ENCODE data around the gene ITPRID2.

The ITPRID2 gene

DNA sequence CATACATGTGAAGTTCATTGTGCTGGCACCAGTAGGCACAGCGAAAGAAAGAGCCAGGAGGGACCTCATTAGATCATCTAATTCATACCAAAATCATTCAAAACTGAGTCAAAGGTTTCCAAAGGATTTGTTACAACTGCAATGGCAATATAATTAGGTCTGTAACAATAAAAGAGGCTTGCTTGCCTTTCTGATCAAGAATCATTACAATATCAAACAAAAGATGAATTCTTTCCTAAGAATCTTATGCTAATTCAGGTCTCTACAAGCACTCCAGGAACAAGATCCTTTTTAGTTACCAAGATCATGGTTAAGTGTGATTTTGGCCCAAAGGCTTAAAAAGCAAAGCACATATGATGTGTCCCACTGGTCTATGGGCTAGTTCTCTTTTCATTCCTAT is 41.9 kb upstream of the ITPRID2 start:
- no peak for DNase-seq (ENCODE audit: low spot score)
- TF ChIP-seq, protein P1, sequence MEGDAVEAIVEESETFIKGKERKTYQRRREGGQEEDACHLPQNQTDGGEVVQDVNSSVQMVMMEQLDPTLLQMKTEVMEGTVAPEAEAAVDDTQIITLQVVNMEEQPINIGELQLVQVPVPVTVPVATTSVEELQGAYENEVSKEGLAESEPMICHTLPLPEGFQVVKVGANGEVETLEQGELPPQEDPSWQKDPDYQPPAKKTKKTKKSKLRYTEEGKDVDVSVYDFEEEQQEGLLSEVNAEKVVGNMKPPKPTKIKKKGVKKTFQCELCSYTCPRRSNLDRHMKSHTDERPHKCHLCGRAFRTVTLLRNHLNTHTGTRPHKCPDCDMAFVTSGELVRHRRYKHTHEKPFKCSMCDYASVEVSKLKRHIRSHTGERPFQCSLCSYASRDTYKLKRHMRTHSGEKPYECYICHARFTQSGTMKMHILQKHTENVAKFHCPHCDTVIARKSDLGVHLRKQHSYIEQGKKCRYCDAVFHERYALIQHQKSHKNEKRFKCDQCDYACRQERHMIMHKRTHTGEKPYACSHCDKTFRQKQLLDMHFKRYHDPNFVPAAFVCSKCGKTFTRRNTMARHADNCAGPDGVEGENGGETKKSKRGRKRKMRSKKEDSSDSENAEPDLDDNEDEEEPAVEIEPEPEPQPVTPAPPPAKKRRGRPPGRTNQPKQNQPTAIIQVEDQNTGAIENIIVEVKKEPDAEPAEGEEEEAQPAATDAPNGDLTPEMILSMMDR (IDR thresholded peaks at IDR 0.05): no peak
- Histone ChIP-seq H3K4me3 (no peak overlapping the region), H3K27ac (no peak overlapping the region)

DNA sequence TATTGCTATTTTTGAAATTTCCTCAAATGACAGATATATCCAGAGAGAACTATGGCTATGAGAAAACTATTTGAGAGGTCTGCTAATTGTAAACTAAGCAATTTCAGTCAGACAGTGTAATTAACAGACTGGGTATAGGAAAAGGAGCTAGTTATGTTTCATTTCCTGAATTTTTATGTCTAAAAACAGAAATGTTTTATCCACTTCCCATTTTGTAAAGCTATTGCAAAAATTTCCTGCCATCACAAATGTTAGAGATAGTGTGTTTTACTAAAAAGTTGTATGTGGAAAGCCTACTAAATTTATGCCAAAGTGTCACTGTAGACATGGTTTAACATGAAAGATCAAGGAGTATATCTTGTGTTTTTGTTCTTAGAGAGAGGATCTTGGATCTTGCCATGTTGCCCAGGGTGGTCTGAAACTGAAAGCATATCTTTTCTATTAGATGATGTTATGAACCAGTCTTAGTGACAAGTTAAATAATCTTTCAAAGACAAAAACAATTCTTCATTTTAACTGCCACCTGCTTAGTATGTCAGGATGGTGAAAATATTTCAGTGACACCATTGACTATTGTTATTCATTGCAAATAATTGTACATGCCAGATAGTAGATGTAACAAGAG is 40.5 kb upstream of the ITPRID2 start:
- TF ChIP-seq, protein P1 (IDR thresholded peaks at IDR 0.05): no peak
- no peak overlapping the region for H3K27ac ChIP-seq
- no peak for DNase-seq (ENCODE audit: low spot score)
- H3K4me3 ChIP-seq: no peak overlapping the region

- no peak for DNase-seq (ENCODE audit: low spot score)
- TF ChIP-seq, protein P1 (IDR thresholded peaks at IDR 0.05): no peak
- Histone ChIP-seq H3K27ac (no peak overlapping the region), H3K4me3 (no peak overlapping the region)
Observed at GRCh38 chr2:181851726-181852125, 39.8 kb upstream of the ITPRID2 start.

DNA sequence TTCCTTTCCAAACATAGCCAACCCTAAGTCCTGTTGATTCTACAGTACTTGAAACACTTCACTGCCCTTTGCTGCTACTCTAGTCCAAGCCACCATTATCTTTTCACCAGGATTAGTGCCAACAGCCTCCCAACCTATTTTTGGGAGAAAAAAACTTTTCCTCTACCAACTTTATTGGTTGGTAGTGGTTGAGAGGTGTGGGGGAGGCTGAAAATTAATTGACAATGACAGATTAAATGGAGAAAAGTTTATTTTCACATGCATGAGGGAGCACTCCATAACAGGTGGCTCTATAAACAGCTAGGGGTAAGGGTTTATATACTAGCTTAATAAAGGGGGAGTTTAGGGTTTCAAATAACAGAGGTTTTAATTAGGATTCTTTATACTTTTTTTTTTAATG is 37.8 kb upstream of the ITPRID2 start:
- Histone ChIP-seq H3K4me3 (no peak overlapping the region), H3K27ac (no peak overlapping the region)
- DNase-seq (ENCODE audit: low spot score): no peak
- TF ChIP-seq, protein P1 (IDR thresholded peaks at IDR 0.05): no peak

DNA sequence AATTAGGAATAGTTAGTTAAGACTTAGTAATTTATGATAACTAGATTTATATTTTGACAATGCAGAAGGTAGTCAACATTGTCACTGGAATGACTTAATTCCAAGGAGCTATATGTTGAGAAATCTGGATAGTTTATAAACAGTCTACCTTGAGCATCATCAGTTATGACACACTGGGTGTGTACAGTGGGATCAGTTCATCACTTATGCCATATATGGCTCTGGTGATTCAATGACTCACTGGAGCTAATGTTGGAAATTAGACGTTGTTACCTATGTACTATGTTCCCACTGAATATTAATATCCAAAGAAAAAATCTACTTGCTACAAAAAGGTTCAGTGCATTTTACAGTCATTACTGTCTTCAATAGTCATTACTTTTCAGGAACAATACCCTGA is 34.0 kb upstream of the ITPRID2 start:
- TF ChIP-seq, protein P1 (IDR thresholded peaks at IDR 0.05): no peak

GRCh38 chr2:181858600-181858999 is 32.9 kb upstream of the ITPRID2 start:
- DNase-seq (ENCODE audit: low spot score): no peak
- Histone ChIP-seq H3K27ac (no peak overlapping the region), H3K4me3 (no peak overlapping the region)
- TF ChIP-seq, protein P1 (IDR thresholded peaks at IDR 0.05): no peak

More for the DNA sequence above, 34.0 kb upstream of the ITPRID2 start:
- no peak overlapping the region for H3K27ac ChIP-seq
- no peak for DNase-seq (ENCODE audit: low spot score)
- H3K4me3 ChIP-seq: no peak overlapping the region

DNA sequence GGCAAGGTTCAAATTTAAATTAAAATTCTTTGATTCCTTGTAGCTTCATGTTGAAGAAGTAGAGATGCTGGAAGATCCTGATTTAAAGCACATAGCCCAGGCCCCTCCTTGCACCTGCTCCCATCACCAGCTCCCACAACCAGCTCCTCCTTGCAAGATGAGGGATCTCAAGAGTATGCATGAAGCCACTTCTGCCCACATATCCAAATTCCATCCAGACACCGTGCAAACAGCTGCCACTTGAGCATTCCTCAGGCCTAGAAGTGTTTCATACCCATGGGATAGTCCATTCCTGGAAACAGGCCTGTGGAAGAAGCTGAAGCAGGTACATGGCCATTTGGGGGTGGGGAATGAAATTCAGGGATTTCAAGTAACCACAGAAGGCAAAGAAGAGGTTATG is 32.4 kb upstream of the ITPRID2 start:
- Histone ChIP-seq H3K27ac (no peak overlapping the region), H3K4me3 (no peak overlapping the region)
- no peak for DNase-seq (ENCODE audit: low spot score)
- TF ChIP-seq, protein P1 (IDR thresholded peaks at IDR 0.05): no peak
